Thymus (tissue), 11 donors: Measurements from ENCODE around the gene ZCCHC24. TPM values are rescaled to one million over a fixed set of nuclear protein-coding genes. Genes with fewer than 3 reads are reported as not detected.

ENCODE experiments used
- DNase-seq, 9 donors: peaks; one replicate each; pipeline ENCODE4 v3.0.0-alpha.2; 2013; ENCODE audit warnings: low spot score in 9 of 9, low read depth in 6 of 9, missing footprints in 1 of 9
- H3K27ac ChIP-seq, 2 donors: one replicate each; pipeline ENCODE4 v1.5.1; 2013; ENCODE audit warnings: control low read depth in 1 of 2, low read depth in 1 of 2, low read length in 1 of 2, mild to moderate bottlenecking in 1 of 2, moderate library complexity in 1 of 2
- H3K27me3 ChIP-seq, 2 donors: one replicate each; pipeline ENCODE4 v1.5.1; 2013; ENCODE audit warnings: low read length in 1 of 2; ENCODE audit not compliant: control insufficient read depth in 2 of 2, insufficient read depth in 1 of 2
- H3K36me3 ChIP-seq, 2 donors: one replicate each; pipeline ENCODE4 v1.5.1; 2013; ENCODE audit warnings: low read length in 1 of 2, mild to moderate bottlenecking in 1 of 2, moderate library complexity in 1 of 2; ENCODE audit not compliant: control insufficient read depth in 2 of 2, insufficient read depth in 2 of 2
- H3K4me1 ChIP-seq, 2 donors: one replicate each; pipeline ENCODE4 v1.5.1; 2013; ENCODE audit warnings: low read length in 2 of 2; ENCODE audit not compliant: control insufficient read depth in 2 of 2, insufficient read depth in 2 of 2
- H3K4me3 ChIP-seq, 2 donors: one replicate each; pipeline ENCODE4 v1.5.1; 2013; ENCODE audit warnings: low read length in 2 of 2, control low read depth in 1 of 2, mild to moderate bottlenecking in 1 of 2
- H3K9me3 ChIP-seq, 2 donors: one replicate each; pipeline ENCODE4 v1.5.1; 2013; ENCODE audit warnings: low read length in 1 of 2, mild to moderate bottlenecking in 1 of 2; ENCODE audit not compliant: control insufficient read depth in 2 of 2, insufficient read depth in 1 of 2
- WGBS: extraction: QIAGEN DNeasy Blood & Tissue Kit; methylation state at CpG from one replicate; pipeline ENCODE4 v1.1.7; 2013; 5-methylcytosine and 5-hydroxymethylcytosine counted together
- polyA plus RNA-seq: library from polyadenylated mRNA; stranded (reverse); fragments of 200-250 nt; gene quantifications from one replicate; pipeline ENCODE4 v1.2.3, GENCODE V29; 2013
- total RNA-seq: library from RNA; stranded (reverse); fragments of 120-200 nt; gene quantifications from one replicate; pipeline ENCODE4 v1.2.4, GENCODE V29; 2013
- donor health status: healthy.

Gene ZCCHC24
- total and polyA plus RNA-seq, 2 donors: 1.2 to 5.4 TPM

DNA sequence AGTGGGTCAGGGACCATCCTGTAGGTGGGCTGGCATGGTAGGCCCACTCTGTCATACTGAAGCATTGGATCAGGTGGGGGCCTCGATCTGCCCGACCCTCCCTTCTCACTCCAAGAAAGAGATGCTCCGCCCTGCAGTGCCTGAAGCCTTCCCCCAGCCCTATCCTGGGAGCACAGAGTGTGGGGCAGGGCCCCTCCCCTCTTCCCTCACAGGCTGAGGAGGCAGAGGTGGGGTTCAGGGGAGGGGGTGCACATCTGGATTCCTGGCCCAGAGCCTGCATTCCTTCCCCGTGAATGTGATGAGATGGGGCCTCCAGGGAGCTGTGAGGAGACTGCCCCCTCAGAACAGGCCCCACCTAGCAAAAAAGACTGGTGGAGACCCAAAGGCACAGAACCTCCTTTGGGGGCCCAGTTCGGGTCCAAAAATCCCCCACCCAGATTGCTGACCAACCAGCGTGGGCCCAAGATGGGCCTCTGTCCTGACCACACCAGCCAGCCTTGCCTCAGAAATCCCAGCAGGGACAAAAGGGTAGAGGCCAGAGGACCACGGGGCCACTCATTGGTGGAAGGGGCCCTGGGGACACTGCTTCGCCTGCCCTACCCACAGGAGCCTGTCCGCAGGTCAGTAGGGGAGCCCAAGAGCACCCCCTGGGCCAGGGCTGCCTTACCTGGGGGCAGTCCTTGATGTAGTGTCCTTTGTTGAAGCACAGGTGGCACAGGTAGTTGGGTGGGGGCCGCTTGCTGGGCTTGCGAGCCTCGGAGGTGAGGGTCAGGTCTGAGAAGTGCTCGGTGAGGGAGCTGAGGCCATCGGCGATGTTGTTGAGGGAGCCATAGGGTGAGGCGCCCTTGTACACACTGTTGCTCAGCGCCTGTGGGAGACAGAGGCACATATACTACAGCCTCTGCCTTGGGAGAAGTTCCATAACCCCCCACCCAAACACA is 13.3 kb downstream of the ZCCHC24 start:
- H3K27me3 ChIP-seq: no peaks in the 10 kb centered on the region
- WGBS: 91% methylated on average over 17 of the region's 17 CpGs
- peaks cover 0 to 4% of the 10 kb centered on the region in 2 donors for H3K4me1 ChIP-seq
- no peak for DNase-seq
- H3K4me3 ChIP-seq: no peak overlapping the region
- no peaks in the 10 kb centered on the region for H3K36me3 ChIP-seq
- H3K9me3 ChIP-seq: peaks cover 0 to 1% of the 10 kb centered on the region in 2 donors
- no peak overlapping the region for H3K27ac ChIP-seq

GRCh38 chr10:79431428-79431827 is 14.0 kb downstream of the ZCCHC24 start:
- Histone ChIP-seq H3K4me3 (no peak overlapping the region), H3K27ac (no peak overlapping the region), H3K9me3 (peaks cover 0 to 1% of the 10 kb centered on the region in 2 donors), H3K36me3 (no peaks in the 10 kb centered on the region), H3K4me1 (peaks cover 0 to 4% of the 10 kb centered on the region in 2 donors), H3K27me3 (no peaks in the 10 kb centered on the region)
- no peak for DNase-seq
- 92% methylated on average over 5 of the region's 5 CpGs for WGBS

GRCh38 chr10:79430936-79431335 is 14.5 kb downstream of the ZCCHC24 start:
- no peak overlapping the region for H3K4me3 ChIP-seq
- no peaks in the 10 kb centered on the region for H3K36me3 ChIP-seq
- peaks cover 0 to 4% of the 10 kb centered on the region in 2 donors for H3K4me1 ChIP-seq
- H3K27ac ChIP-seq: no peak overlapping the region
- no peaks in the 10 kb centered on the region for H3K27me3 ChIP-seq
- DNase-seq: no peak
- H3K9me3 ChIP-seq: peaks cover 0 to 1% of the 10 kb centered on the region in 2 donors
- 88% methylated on average over 2 of the region's 2 CpGs for WGBS

- Histone ChIP-seq H3K36me3 (no peaks in the 10 kb centered on the region), H3K9me3 (peaks cover 0 to 1% of the 10 kb centered on the region in 2 donors), H3K27ac (no peak overlapping the region), H3K27me3 (no peaks in the 10 kb centered on the region), H3K4me1 (peaks cover 0 to 2% of the 10 kb centered on the region in 2 donors), H3K4me3 (no peak overlapping the region)
- DNase-seq: no peak
- 95% methylated on average over 6 of the region's 6 CpGs for WGBS
These were observed 15.0 kb downstream of the ZCCHC24 start for GRCh38 chr10:79430325-79430905.

DNA sequence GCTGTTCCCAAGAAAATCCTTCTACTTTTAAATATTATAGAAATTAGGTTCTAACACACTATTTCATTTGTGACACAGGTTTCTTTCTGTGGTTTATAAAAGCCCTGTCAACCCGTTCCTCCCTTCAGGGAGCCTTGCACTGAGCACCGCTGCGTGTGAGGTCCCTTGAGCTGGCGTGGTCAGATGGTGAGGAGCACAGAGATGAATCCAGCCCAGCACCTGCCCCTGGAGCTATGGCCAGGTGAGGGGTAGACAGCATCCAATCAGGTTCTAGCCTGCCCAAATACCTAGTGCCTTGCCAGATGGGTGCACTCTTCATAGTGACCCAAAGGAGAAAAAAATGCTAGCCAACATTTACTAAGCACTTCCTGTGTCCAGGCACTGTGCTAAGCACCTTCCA is 15.7 kb downstream of the ZCCHC24 start:
- H3K9me3 ChIP-seq: peaks cover 0 to 1% of the 10 kb centered on the region in 2 donors
- no peaks in the 10 kb centered on the region for H3K27me3 ChIP-seq
- no peak overlapping the region for H3K4me3 ChIP-seq
- H3K36me3 ChIP-seq: no peaks in the 10 kb centered on the region
- no peaks in the 10 kb centered on the region for H3K4me1 ChIP-seq
- H3K27ac ChIP-seq: no peak overlapping the region
- 92% methylated on average over 4 of the region's 4 CpGs for WGBS
- no peak for DNase-seq

- DNase-seq: no peak
- no peak overlapping the region for H3K4me3 ChIP-seq
- no peak overlapping the region for H3K27ac ChIP-seq
- no peaks in the 10 kb centered on the region for H3K9me3 ChIP-seq
- 99% methylated on average over 3 of the region's 3 CpGs for WGBS
- H3K36me3 ChIP-seq: no peaks in the 10 kb centered on the region
- H3K27me3 ChIP-seq: no peaks in the 10 kb centered on the region
- H3K4me1 ChIP-seq: no peaks in the 10 kb centered on the region
These were observed 17.5 kb downstream of the ZCCHC24 start for GRCh38 chr10:79427965-79428364.

GRCh38 chr10:79425074-79425532 is 20.3 kb downstream of the ZCCHC24 start:
- DNase-seq: no peak
- no peak overlapping the region for H3K27ac ChIP-seq
- no peaks in the 10 kb centered on the region for H3K9me3 ChIP-seq
- 81% methylated on average over 5 of the region's 5 CpGs for WGBS
- no peaks in the 10 kb centered on the region for H3K4me1 ChIP-seq
- no peaks in the 10 kb centered on the region for H3K27me3 ChIP-seq
- H3K4me3 ChIP-seq: no peak overlapping the region
- no peaks in the 10 kb centered on the region for H3K36me3 ChIP-seq

GRCh38 chr10:79424221-79425073 is 21.0 kb downstream of the ZCCHC24 start:
- no peaks in the 10 kb centered on the region for H3K36me3 ChIP-seq
- H3K4me3 ChIP-seq: no peak overlapping the region
- no peak for DNase-seq
- no peaks in the 10 kb centered on the region for H3K9me3 ChIP-seq
- no peaks in the 10 kb centered on the region for H3K27me3 ChIP-seq
- no peaks in the 10 kb centered on the region for H3K4me1 ChIP-seq
- peak overlapping the region in 1 of 2 donors; percentile 8 for H3K27ac ChIP-seq
- 94% methylated on average over 11 of the region's 11 CpGs for WGBS
